Measurements from ENCODE around the gene C1QTNF7. TPM values are rescaled to one million over a fixed set of nuclear protein-coding genes. Genes with fewer than 3 reads are reported as not detected.
A peak's percentile ranks its signal among the peaks of the same experiment; 100 is the strongest.

Gene C1QTNF7
- total RNA-seq, 4 donors from 2014 or later, result 21.1 to 52.1 (median 37.6) TPM

- Histone ChIP-seq H3K4me1 (peaks cover 4 to 79% (median 30%) of the 10 kb centered on the region in 3 donors), H3K27ac (peak overlapping the region in 1 of 4 donors; percentile 75), H3K9me3 (no peaks in the 10 kb centered on the region), H3K4me3 (no peak overlapping the region), H3K27me3 (no peaks in the 10 kb centered on the region), H3K36me3 (no peaks in the 10 kb centered on the region)
- TF ChIP-seq EP300 (IDR thresholded peaks at IDR 0.05) (no peak), POLR2A (IDR thresholded peaks at IDR 0.05) (no peak), POLR2AphosphoS5 (IDR thresholded peaks at IDR 0.05) (no peak)
- TF ChIP-seq, protein P1, sequence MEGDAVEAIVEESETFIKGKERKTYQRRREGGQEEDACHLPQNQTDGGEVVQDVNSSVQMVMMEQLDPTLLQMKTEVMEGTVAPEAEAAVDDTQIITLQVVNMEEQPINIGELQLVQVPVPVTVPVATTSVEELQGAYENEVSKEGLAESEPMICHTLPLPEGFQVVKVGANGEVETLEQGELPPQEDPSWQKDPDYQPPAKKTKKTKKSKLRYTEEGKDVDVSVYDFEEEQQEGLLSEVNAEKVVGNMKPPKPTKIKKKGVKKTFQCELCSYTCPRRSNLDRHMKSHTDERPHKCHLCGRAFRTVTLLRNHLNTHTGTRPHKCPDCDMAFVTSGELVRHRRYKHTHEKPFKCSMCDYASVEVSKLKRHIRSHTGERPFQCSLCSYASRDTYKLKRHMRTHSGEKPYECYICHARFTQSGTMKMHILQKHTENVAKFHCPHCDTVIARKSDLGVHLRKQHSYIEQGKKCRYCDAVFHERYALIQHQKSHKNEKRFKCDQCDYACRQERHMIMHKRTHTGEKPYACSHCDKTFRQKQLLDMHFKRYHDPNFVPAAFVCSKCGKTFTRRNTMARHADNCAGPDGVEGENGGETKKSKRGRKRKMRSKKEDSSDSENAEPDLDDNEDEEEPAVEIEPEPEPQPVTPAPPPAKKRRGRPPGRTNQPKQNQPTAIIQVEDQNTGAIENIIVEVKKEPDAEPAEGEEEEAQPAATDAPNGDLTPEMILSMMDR (IDR thresholded peaks at IDR 0.05), result no peak
- no peak for ATAC-seq
- WGBS, 2 donors (ENCODE audit: low coverage in 1 of 2), result 85 to 88% methylated on average over 2 of the region's 2 CpGs
These were observed 2.3 kb upstream of the C1QTNF7 start for GRCh38 chr4:15425520-15425919.

GRCh38 chr4:15427161-15427560, 672 bp upstream of the C1QTNF7 start:
- H3K27me3 ChIP-seq, result no peaks in the 10 kb centered on the region
- H3K27ac ChIP-seq, result peak overlapping the region; percentile 48 to 82 (median 74)
- no peak for TF ChIP-seq POLR2AphosphoS5 (IDR thresholded peaks at IDR 0.05)
- TF ChIP-seq EP300 (IDR thresholded peaks at IDR 0.05), result no peak
- TF ChIP-seq POLR2A (IDR thresholded peaks at IDR 0.05), result no peak
- TF ChIP-seq, protein P1 (IDR thresholded peaks at IDR 0.05), result no peak
- no peaks in the 10 kb centered on the region for H3K36me3 ChIP-seq
- peaks cover 4 to 67% (median 23%) of the 10 kb centered on the region in 3 donors for H3K4me1 ChIP-seq
- H3K4me3 ChIP-seq, result peak overlapping the region; percentile 29 to 32
- no peak for ATAC-seq
- 27 to 38% methylated on average over 2 of the region's 2 CpGs for WGBS, 2 donors (ENCODE audit: low coverage in 1 of 2)
- H3K9me3 ChIP-seq, result no peaks in the 10 kb centered on the region

GRCh38 chr4:15428611-15429010, 778 bp downstream of the C1QTNF7 start:
- ATAC-seq, result peak; percentile 81
- peak; percentile 80 for TF ChIP-seq POLR2AphosphoS5 (IDR thresholded peaks at IDR 0.05)
- TF ChIP-seq, protein P1 (IDR thresholded peaks at IDR 0.05), result no peak
- 24 to 75% methylated on average over 1 of the region's 1 CpG for WGBS, 2 donors (ENCODE audit: low coverage in 1 of 2)
- peak overlapping the region; percentile 29 to 32 for H3K4me3 ChIP-seq
- H3K9me3 ChIP-seq, result no peaks in the 10 kb centered on the region
- H3K27me3 ChIP-seq, result no peaks in the 10 kb centered on the region
- peaks cover 4 to 66% (median 23%) of the 10 kb centered on the region in 3 donors for H3K4me1 ChIP-seq
- no peaks in the 10 kb centered on the region for H3K36me3 ChIP-seq
- H3K27ac ChIP-seq, result peak overlapping the region; percentile 48 to 82 (median 74)

- no peaks in the 10 kb centered on the region for H3K9me3 ChIP-seq
- H3K27ac ChIP-seq, result no peak overlapping the region
- no peaks in the 10 kb centered on the region for H3K27me3 ChIP-seq
- no peaks in the 10 kb centered on the region for H3K36me3 ChIP-seq
- H3K4me3 ChIP-seq, result no peak overlapping the region
- peak; percentile 20 for TF ChIP-seq POLR2AphosphoS5 (IDR thresholded peaks at IDR 0.05)
- TF ChIP-seq, protein P1 (IDR thresholded peaks at IDR 0.05), result no peak
- H3K4me1 ChIP-seq, result peaks cover 7 to 44% (median 17%) of the 10 kb centered on the region in 3 donors
- ATAC-seq, result peak; percentile 44
- WGBS, 2 donors (ENCODE audit: low coverage in 1 of 2), result 67 to 78% methylated on average over 1 to 2 of the region's 2 CpGs
These were observed 6.3 kb downstream of the C1QTNF7 start for GRCh38 chr4:15434091-15434490.

- H3K9me3 ChIP-seq, result no peaks in the 10 kb centered on the region
- no peak overlapping the region for H3K27ac ChIP-seq
- no peaks in the 10 kb centered on the region for H3K36me3 ChIP-seq
- 80 to 93% methylated on average over 2 of the region's 2 CpGs for WGBS, 2 donors (ENCODE audit: low coverage in 1 of 2)
- ATAC-seq, result no peak
- no peak overlapping the region for H3K4me3 ChIP-seq
- no peak for TF ChIP-seq EP300 (IDR thresholded peaks at IDR 0.05)
- no peak for TF ChIP-seq POLR2A (IDR thresholded peaks at IDR 0.05)
- no peaks in the 10 kb centered on the region for H3K27me3 ChIP-seq
- peaks cover 7 to 39% (median 13%) of the 10 kb centered on the region in 3 donors for H3K4me1 ChIP-seq
These were observed 6.8 kb downstream of the C1QTNF7 start for GRCh38 chr4:15434676-15435075.
